HG03378 (cell line): ENCODE measurements around the gene MED10.
"Not testable (repeated sequence)": the region's sequence is repeated elsewhere in the genome, so short reads cannot be mapped to it uniquely, and the experiment has no call there.

Experiments used
- ATAC-seq: cut with Tn5 transposase; IDR thresholded peaks from one replicate; pipeline ENCODE4 v1.9.1; 2021; ENCODE audit warnings: mild to moderate bottlenecking, moderate library complexity; ENCODE audit not compliant: unreplicated experiment

The MED10 gene

DNA sequence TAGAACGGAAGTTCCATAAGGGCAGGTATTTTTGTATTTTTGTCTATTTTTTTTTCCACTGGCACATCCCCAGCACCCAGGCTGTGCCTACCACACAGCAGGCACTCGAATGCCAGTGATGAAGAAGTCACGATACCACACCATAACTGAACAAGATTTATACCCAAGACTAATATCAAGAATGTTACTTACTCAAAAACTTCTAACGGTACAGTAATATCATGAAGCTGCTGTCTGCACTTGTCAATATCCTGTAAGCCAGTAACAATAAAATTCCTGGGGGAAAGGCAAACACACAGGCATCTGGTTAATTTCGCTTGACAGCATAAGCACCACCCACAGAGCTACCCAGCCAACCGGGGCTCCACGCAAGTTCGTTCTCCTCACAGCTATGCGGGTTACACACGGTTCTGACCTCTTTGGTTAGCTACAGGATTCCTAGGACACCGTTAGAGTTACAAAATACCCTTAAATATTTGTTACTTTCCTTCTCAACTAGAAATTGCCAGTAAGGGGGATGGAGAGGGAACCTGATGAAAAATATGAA lies 1.3 kb downstream of the MED10 start:
- no peak for ATAC-seq

DNA sequence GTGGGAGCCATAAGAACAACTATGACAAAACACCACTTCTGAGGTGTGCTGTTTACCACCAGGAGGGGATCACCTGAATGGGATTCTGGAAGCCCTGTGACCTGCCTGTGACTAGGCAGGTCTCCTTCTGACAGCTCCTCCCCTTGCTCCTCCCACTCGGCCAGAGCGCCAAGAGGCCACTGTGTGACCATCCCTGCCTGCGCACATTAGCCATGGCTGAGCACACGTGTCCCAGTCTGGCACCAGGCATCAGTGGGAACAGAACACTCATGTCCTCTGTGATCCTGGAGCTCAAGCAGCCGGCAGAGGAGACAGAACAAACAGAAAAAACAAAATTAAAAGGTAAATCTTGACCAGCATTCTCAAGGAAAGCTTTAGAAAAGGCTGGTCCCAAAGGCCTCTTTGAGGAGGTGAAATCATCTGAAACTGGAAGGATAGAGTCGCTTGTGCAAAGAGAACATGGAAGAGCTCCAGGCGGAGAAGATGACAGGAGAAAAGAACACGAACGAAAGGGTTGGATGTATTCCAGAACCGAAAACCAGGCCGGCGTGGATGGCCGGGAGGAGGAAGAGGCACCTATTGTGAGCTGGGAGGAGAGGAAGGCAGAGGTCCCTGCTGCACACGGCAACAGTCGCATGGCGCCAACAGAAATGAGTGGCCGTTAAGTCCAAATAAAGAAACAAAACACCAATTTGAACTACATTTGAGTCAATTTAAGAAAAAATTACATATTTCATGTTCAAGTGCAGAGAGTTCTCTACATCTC lies 5.1 kb downstream of the MED10 start:
- no peak for ATAC-seq

- no peak for ATAC-seq
These were observed 5.9 kb downstream of the MED10 start for GRCh38 chr5:6372251-6373080.

- no peak for ATAC-seq
These were observed 7.1 kb downstream of the MED10 start for GRCh38 chr5:6371079-6371810.

- no peak for ATAC-seq
These were observed 7.8 kb downstream of the MED10 start for GRCh38 chr5:6370580-6370979.

DNA sequence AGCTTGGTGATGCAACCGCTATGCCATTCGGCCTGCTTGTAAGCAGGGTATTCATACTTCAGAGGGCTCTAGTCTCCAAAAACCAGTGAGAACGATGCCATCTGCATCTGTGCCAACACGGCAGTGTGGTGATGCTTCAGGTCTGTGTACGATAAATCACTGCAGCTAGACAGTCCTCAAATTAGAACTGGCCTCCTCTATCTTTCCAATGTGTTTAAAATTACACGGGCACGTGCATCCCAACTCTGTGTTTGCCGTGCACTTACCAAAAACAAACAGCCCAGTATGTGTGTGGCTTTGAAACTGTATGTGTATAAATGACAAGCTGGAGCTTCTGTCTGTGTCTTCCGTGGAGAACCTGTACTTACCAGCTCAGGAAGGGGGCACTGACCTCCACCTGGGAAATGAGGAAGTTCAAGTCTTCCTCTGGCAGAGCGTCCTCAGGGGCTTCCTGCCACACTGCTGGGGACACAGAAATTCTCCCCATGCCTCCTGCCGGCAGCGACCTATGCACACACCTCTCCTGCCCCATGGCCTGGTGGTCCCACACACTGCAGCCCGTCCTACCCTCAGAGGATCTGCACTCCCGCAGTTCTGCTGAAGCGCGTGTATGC lies 12.3 kb downstream of the MED10 start:
- ATAC-seq, result no peak

GRCh38 chr5:6365142-6365976 lies 13.0 kb downstream of the MED10 start:
- no peak for ATAC-seq

- not testable (repeated sequence) for ATAC-seq
These were observed 14.8 kb downstream of the MED10 start for GRCh38 chr5:6363454-6364011.

DNA sequence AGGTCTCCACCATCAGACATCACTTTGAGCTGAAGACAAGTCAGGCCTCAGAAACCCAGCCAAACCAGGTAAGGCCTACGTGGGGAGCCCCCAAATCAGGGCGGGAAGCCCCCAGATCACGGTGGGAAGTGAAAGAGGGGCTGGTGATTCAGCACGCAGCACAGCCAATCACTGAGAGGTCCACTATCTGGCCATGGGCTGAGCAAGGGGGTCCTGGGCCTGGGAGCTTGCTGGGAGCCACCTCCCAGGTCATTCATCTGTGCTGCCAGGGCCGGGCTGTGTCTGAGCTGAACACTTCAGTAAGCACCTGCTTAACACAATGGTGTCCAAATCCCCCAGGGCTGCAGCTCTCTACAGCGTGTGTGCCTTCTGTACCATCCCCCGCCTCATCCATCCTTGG lies 15.5 kb downstream of the MED10 start:
- ATAC-seq, result no peak

GRCh38 chr5:6361101-6361500 lies 17.2 kb downstream of the MED10 start:
- no peak for ATAC-seq

- ATAC-seq, result no peak
These were observed 17.8 kb downstream of the MED10 start for GRCh38 chr5:6360323-6361072.

DNA sequence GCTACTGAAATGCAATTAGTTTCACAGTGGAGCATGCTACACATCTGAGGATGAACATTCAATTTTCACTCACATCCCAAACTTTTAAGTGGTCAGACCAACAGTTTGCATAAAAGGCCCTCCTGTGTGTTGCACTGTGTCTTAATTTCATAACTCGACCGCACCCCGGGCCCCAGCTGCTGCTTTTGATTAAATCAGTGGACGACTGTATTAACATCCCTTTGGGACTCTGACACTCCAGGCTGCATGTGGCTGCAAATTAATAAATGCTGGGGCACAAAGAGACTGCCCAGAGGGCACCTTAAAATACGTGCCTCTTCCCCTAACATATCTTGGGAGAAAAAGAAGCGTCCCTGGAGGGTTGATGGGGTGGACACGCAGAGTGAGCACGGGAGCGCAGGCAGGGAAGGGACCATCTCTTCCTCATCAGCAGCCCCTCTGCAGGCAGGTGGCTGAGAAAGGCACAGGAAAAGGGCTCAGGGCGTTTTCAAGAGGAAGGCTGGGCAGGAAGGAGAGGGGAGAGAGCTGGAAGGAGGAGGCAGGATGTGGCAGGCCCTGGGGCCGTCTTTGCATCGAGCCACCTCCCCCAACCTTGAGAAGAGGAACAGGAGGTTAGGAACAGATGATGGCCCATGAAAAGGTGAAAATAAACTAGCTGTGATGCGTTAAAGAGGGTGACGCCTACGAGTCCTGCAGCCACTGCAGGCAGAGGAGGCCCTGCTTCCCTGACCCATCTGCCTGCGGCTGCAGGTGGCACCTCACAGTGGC lies 18.6 kb downstream of the MED10 start:
- ATAC-seq, result peak; percentile 71

- no peak for ATAC-seq
These were observed 19.9 kb downstream of the MED10 start for GRCh38 chr5:6358434-6358820.

DNA sequence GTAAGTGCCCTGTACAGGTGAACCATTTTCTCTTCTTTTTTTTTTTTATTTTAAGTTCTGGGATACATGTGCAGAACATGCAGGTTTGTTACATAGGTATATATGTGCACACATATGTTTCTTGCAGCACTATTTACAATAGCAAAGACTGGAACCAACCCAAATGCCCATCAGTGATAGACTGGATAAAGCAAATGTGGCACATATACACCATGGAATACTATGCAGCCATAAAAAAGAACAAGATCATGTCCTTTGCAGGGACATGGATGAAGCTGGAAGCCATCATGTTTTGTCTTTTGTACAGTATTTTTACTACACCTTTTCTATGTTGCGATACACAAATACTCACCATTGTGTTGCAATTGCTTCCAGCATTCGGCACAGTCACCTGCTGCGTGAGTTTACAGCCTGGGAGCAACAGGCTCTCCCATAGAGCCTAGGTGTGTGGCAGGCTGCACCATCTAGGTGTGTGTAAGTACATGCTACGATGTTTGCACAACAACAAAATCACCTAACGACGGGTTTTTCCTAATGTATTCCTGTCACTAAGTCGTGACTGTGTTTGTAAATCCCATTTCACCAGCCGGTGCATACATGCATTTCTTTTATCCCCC lies 20.4 kb downstream of the MED10 start:
- not testable (repeated sequence) for ATAC-seq

- no peak for ATAC-seq
These were observed 21.7 kb downstream of the MED10 start for GRCh38 chr5:6356578-6357164.

- ATAC-seq, result no peak
These were observed 23.1 kb downstream of the MED10 start for GRCh38 chr5:6355294-6355693.

DNA sequence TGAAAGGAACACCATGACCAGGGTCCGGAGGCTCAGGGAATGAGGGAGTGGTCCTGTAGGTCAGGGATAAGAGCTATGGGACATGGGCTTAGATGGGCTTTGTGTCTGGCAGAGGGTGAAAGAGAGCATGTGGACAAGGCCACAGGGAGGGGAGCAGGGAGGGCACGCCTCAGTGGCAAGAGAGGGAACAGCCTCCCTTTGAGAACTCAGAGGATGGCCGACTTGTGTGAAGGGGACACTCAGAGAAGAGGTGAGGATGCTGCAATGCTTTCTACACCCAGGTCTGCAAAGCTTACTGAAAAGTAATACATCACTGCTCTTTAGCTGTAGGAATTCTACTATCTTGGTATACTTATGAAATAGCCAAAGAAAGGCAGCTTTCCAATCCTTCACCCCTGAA lies 23.5 kb downstream of the MED10 start:
- ATAC-seq, result no peak
